K562 (cell line): Measurements from ENCODE around the gene GAB1. TPM values are rescaled to one million over a fixed set of nuclear protein-coding genes. Genes with fewer than 3 reads are reported as not detected.

ENCODE experiments used
- ATAC-seq: fragments of 200-7000 bp; cut with Tn5 transposase; 3 replicates; pipeline ENCODE4 v1.9.1; 2020; ENCODE audit warnings: moderate library complexity
- BruUV-seq: library from RNA; stranded (reverse); fragments of 400-500 nt; replicated peaks from 2 replicates; lab custom pipeline; 2021; lab: Mats Ljungman, UMichigan
- CTCF ChIA-PET: fragments of 300-600 bp; formaldehyde crosslinking; extraction: SDS; loops from one replicate; lab custom pipeline; 2021; ENCODE audit warnings: low intra/inter-chr PET ratio; lab: Yijun Ruan, JAX
- POLR2A ChIA-PET: fragments of 300-600, 350-650 bp; sonication (Branson Sonifier 250); formaldehyde crosslinking; extraction: SDS; loops from one replicate; lab custom pipeline; 2021; ENCODE audit warnings: antibody characterized with exemption, inconsistent platforms; lab: Yijun Ruan, JAX
- DNase-seq, 4 experiments: peaks; one replicate each; pipeline versions ENCODE4 v3.0.0 to v3.0.0-alpha.2; 2011 to 2018; ENCODE audit warnings: low spot score in 3 of 4, mixed read lengths in 3 of 4; ENCODE audit errors: extremely low read depth in 1 of 4
- FAIRE-seq: peaks from 2 replicates; lab custom pipeline; 2011; peaks lifted over from hg19 to GRCh38; lab: Jason Lieb, UNC
- H2AFZ ChIP-seq: 2 replicates; pipeline ENCODE4 v1.6.0; 2011; ENCODE audit warnings: low read depth, low read length, control low read depth, inconsistent platforms
- H3K27ac ChIP-seq: fragments of 200-600 bp; 3 replicates; pipeline ENCODE4 v1.8.0; 2011; ENCODE audit warnings: low read depth, mild to moderate bottlenecking, control low read depth, inconsistent platforms, low read length, moderate library complexity, mixed read lengths; ENCODE audit errors: extremely low read depth
- H3K27me3 ChIP-seq, 2 experiments: fragments of 300-600 bp in 1 of 2; 2 replicates in 1 of 2; 3 replicates in 1 of 2; pipeline versions ENCODE4 v1.6.0 to v1.8.0; 2011; ENCODE audit warnings: inconsistent platforms in 2 of 2, low read length in 2 of 2, mild to moderate bottlenecking in 1 of 2, mixed read lengths in 1 of 2, moderate library complexity in 1 of 2; ENCODE audit not compliant: control insufficient read depth in 2 of 2, insufficient read depth in 2 of 2
- H3K36me3 ChIP-seq: fragments of 300-600 bp; 3 replicates; pipeline ENCODE4 v1.8.0; 2011; ENCODE audit warnings: mild to moderate bottlenecking, low read length, inconsistent platforms; ENCODE audit not compliant: control insufficient read depth, insufficient read depth
- H3K4me1 ChIP-seq, 2 experiments: fragments of 200-600 bp in 1 of 2; replicated peaks in 1 of 2; 2 replicates in 1 of 2; 3 replicates in 1 of 2; pipeline versions ENCODE4 v1.5.1 to v1.8.0; 2011; ENCODE audit warnings: inconsistent platforms in 2 of 2, low read length in 2 of 2, mild to moderate bottlenecking in 1 of 2, mixed read lengths in 1 of 2, moderate library complexity in 1 of 2; ENCODE audit not compliant: control insufficient read depth in 2 of 2, insufficient read depth in 2 of 2
- H3K4me2 ChIP-seq: 2 replicates; pipeline ENCODE4 v1.6.1; 2011; ENCODE audit warnings: low read length, control low read depth, inconsistent platforms, mixed read lengths; ENCODE audit not compliant: insufficient read depth
- H3K4me3 ChIP-seq: fragments of 200-600 bp; sonication (generic), shearing (Covaris generic); 2 replicates; pipeline ENCODE4 v1.5.1; 2016; ENCODE audit warnings: control low read depth, inconsistent platforms
- H3K79me2 ChIP-seq: fragments of 200-600 bp; 3 replicates; pipeline ENCODE4 v1.8.0; 2011; ENCODE audit warnings: low read length, inconsistent platforms; ENCODE audit not compliant: control insufficient read depth, insufficient read depth
- H3K9ac ChIP-seq, 2 experiments: 2 replicates each; pipeline versions ENCODE4 v1.6.0 to v1.6.1; 2011; ENCODE audit warnings: low read depth in 2 of 2, low read length in 2 of 2, control low read depth in 1 of 2, inconsistent platforms in 1 of 2, mild to moderate bottlenecking in 1 of 2, mixed read lengths in 1 of 2; ENCODE audit not compliant: insufficient read depth in 1 of 2
- H3K9me1 ChIP-seq: one replicate; pipeline ENCODE4 v1.6.0; 2011; ENCODE audit warnings: inconsistent platforms, mild to moderate bottlenecking, low read length, moderate library complexity; ENCODE audit not compliant: control insufficient read depth, insufficient read depth
- H3K9me3 ChIP-seq: replicated peaks from 2 replicates; pipeline ENCODE4 v1.5.1; 2011; ENCODE audit warnings: low read depth, low read length, inconsistent platforms; ENCODE audit not compliant: control insufficient read depth, insufficient read depth
- H4K20me1 ChIP-seq: replicated peaks from 2 replicates; pipeline ENCODE4 v1.6.1; 2011; ENCODE audit warnings: low read length, inconsistent platforms, mixed read lengths; ENCODE audit not compliant: control insufficient read depth, insufficient read depth
- CAMTA2 ChIP-seq: fragments of 250-450 bp; sonication (Bioruptor Pico); conservative IDR thresholded peaks from 2 replicates; pipeline ENCODE4 v1.5.1; 2022
- CLOCK ChIP-seq: fragments of 250-450 bp; sonication (Bioruptor Pico); IDR thresholded peaks from 2 replicates; pipeline ENCODE4 v1.4.0; 2020; ENCODE audit warnings: mild to moderate bottlenecking, moderate library complexity, borderline replicate concordance
- CREB5 ChIP-seq: fragments of 250-450 bp; sonication (Bioruptor Pico); IDR thresholded peaks from 2 replicates; pipeline ENCODE4 v1.5.0; 2020; ENCODE audit warnings: mild to moderate bottlenecking
- FUS ChIP-seq: fragments of 200-400 bp; formaldehyde crosslinking; optimal IDR thresholded peaks from 2 replicates; pipeline ENCODE3; 2017; ENCODE audit warnings: low read depth, low read length
- HNRNPH1 ChIP-seq: fragments of 200-400 bp; formaldehyde crosslinking; optimal IDR thresholded peaks from 2 replicates; pipeline ENCODE3; 2017; ENCODE audit warnings: low read depth, mild to moderate bottlenecking, low read length, moderate library complexity
- LCOR ChIP-seq: sonication (generic); formaldehyde crosslinking; IDR thresholded peaks from 2 replicates; pipeline ENCODE4 v1.8.0; 2022; ENCODE audit warnings: mild to moderate bottlenecking, missing genetic modification reagents
- MAFK ChIP-seq: IDR thresholded peaks from 2 replicates; pipeline ENCODE4 v1.6.1; 2011; ENCODE audit warnings: low read length, improper control_type of control experiment
- RREB1 ChIP-seq: fragments of 250-450 bp; sonication (Bioruptor Pico); IDR thresholded peaks from 2 replicates; pipeline ENCODE4 v1.4.0; 2020
- SAFB ChIP-seq: fragments of 200-400 bp; formaldehyde crosslinking; IDR thresholded peaks from 2 replicates; pipeline ENCODE4 v1.6.1; 2017; ENCODE audit warnings: low read depth, low read length, borderline replicate concordance
- TCF7 ChIP-seq: sonication (generic); IDR thresholded peaks from 2 replicates; pipeline ENCODE4 v1.6.1; 2016; ENCODE audit warnings: antibody characterized with exemption, borderline replicate concordance
- ZNF24 ChIP-seq: fragments of 450-650 bp; IDR thresholded peaks from 2 replicates; pipeline ENCODE4 v1.6.1; 2016
- ZNF354B ChIP-seq: fragments of 250-450 bp; sonication (Bioruptor Pico); IDR thresholded peaks from 2 replicates; pipeline ENCODE4 v1.4.0; 2020
- ZNF445 ChIP-seq: fragments of 250-450 bp; sonication (Bioruptor Pico); IDR thresholded peaks from 2 replicates; pipeline ENCODE4 v1.4.0; 2020; ENCODE audit warnings: low read depth, mild to moderate bottlenecking, moderate library complexity
- WGBS: fragments of 100-300 bp; shearing (Covaris generic); methylation state at CpG from one replicate; pipeline ENCODE4 v1.1.6; 2016; ENCODE audit warnings: low coverage, mixed read lengths; ENCODE audit not compliant: insufficient coverage; ENCODE audit errors: missing lambda C conversion rate; 5-methylcytosine and 5-hydroxymethylcytosine counted together
- in situ Hi-C: fragments of 300-500 bp; cut with MboI; formaldehyde crosslinking; loops from 4 replicates; pipeline ENCODE4 v1.15.0; 2018; ENCODE audit warnings: inconsistent platforms, mixed read lengths
- intact Hi-C: fragments of 100-400 bp; cut with micrococcal nuclease; formaldehyde crosslinking; loops from 2 replicates; pipeline ENCODE4 v1.14.2; 2022
- polyA plus RNA-seq, 8 experiments: library from polyadenylated mRNA; depleted of rRNA in 4 of 8; stranded (reverse) in 5 of 8; unstranded in 3 of 8; fragments of >200 nt; fragmentation: Nextera tagmentation in 2 of 8; fragmentation: Illumina TruSeq in 1 of 8; extraction: Ambion mirVana in 2 of 8; extraction: Trizol in 1 of 8; gene quantifications; 2 replicates each; pipeline versions ENCODE4 v1.2.1 to v1.2.3, GENCODE V29; 2011 to 2014; ENCODE audit warnings: inconsistent platforms in 1 of 8, missing spikeins in 1 of 8
- total RNA-seq, 7 experiments: library from RNA; depleted of rRNA in 6 of 7; stranded (reverse); fragments of >200 nt in 6 of 7; fragmentation: Illumina TruSeq in 2 of 7; extraction: Trizol in 2 of 7; gene quantifications; 2 replicates each; pipeline versions ENCODE4 v1.2.1 to v1.2.3, GENCODE V29; 2011 to 2021; ENCODE audit warnings: low replicate concordance in 1 of 7

The GAB1 gene
- total and polyA plus RNA-seq, 9 of the 15 experiments (the other 6 are each of a cell fraction or from before 2014, with no cell fraction given) = 1.3 to 14.6 (median 7.5) TPM

DNA sequence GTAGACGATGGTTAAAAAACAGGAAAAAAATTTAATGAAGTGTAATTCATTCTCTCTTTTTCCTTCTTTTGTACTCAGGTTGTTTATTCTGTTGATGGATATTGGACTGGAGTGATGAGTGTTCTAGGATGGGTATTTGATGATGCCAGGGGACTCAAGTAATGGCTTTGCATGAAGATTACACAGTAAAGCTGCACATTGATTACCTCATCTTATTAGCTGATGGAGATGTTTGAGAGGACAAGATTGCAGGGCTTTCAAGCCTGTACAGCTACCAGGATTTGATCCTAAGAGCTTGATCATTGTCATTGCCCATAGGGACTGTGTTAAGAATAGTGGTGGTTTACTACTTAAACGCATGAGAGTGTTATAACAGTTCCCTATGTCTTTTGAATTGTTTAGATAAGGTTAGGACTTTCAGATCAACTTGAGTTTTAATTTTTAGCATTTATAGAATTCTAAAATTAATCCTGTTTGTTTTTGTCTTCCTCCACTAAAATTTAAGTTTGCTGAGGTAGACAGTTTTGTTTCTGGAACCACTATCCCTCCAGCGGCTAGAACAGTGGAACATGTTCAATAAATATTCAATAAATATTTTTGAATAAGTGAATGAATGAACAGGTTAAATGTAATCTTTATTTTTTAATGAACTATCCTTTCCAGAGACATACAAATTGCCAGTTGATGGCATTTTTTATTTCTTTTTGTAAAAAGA lies 58.2 kb downstream of the GAB1 start:
- no peaks in the 10 kb centered on the region for H3K9me3 ChIP-seq
- no peak overlapping the region for H3K4me2 ChIP-seq
- H3K4me3 ChIP-seq = no peak overlapping the region
- H3K27ac ChIP-seq = no peak overlapping the region
- no peaks in the 10 kb centered on the region for H4K20me1 ChIP-seq
- DNase-seq (no peak), FAIRE-seq (no peak), ATAC-seq (no peak)
- peaks cover 0 to 3% of the 10 kb centered on the region in 2 experiments; a peak in 2 of 5 replicates for H3K4me1 ChIP-seq
- 74% methylated on average over 3 of the region's 3 CpGs for WGBS
- in situ Hi-C loops (no loop called here), intact Hi-C loops (loop anchor here (5.0 kb wide), 1 partner anchor 87 kb away; no protein-coding TSS in a partner anchor)
- ChIA-PET CTCF (no interaction called here), POLR2A (interaction anchor here (0.8 kb wide), 1 partner anchor 119 kb away, joined by 3 read pairs; the partner anchor contains the start of gene SMARCA5)
- no peak overlapping the region for H2AFZ ChIP-seq
- H3K36me3 ChIP-seq = no peaks in the 10 kb centered on the region; the same call in 2 of the 3 replicates
- no peaks in the 10 kb centered on the region for H3K27me3 ChIP-seq
- H3K79me2 ChIP-seq = no peaks in the 10 kb centered on the region; the same call in 2 of the 3 replicates
- no TSS peak for BruUV-seq
- H3K9me1 ChIP-seq = no peaks in the 10 kb centered on the region
- H3K9ac ChIP-seq = no peak overlapping the region
- TF ChIP-seq HNRNPH1 (no peak), ZNF24 (no peak), CAMTA2 (CRISPR knock-in tag) (no peak), FUS (no peak), TCF7 (no peak), LCOR (CRISPR knock-in tag) (no peak), CREB5 (CRISPR knock-in tag) (no peak), MAFK (peak; percentile 14; the same call in 1 of the 2 replicates), SAFB (no peak), CLOCK (CRISPR knock-in tag) (no peak), ZNF354B (CRISPR knock-in tag) (no peak), RREB1 (CRISPR knock-in tag) (no peak), ZNF445 (no peak)
